Epithelial cell of esophagus (primary cell): ENCODE results near the gene NRP2.
A peak's percentile ranks its signal among the peaks of the same experiment; 100 is the strongest.

Experiments
- DNase-seq: peaks from one replicate; pipeline ENCODE4 v3.0.0; 2010; ENCODE audit warnings: low read depth
- H3K4me3 ChIP-seq: 2 replicates; pipeline ENCODE4 v1.5.1; 2011; ENCODE audit warnings: mild to moderate bottlenecking, low read length, control low read depth
- CTCF ChIP-seq: IDR thresholded peaks from 2 replicates; pipeline ENCODE4 v1.5.1; 2011; ENCODE audit warnings: low read depth, mild to moderate bottlenecking, low read length, control low read depth, inconsistent platforms; ENCODE audit not compliant: insufficient read depth; ENCODE audit errors: missing control alignments

Gene NRP2

GRCh38 chr2:205680903-205681302, 1.4 kb upstream of the NRP2 start:
- H3K4me3 ChIP-seq = no peak overlapping the region
- no peak for DNase-seq
- TF ChIP-seq CTCF = no peak

GRCh38 chr2:205681401-205682238, 681 bp upstream of the NRP2 start:
- no peak for TF ChIP-seq CTCF
- H3K4me3 ChIP-seq = peak overlapping the region; percentile 61
- peak; percentile 37 for DNase-seq

GRCh38 chr2:205682971-205683501, 735 bp downstream of the NRP2 start:
- no peak for TF ChIP-seq CTCF
- no peak for DNase-seq
- peak overlapping the region; percentile 61 for H3K4me3 ChIP-seq

- TF ChIP-seq CTCF = no peak
- DNase-seq = peak; percentile 49
- peak overlapping the region; percentile 61 for H3K4me3 ChIP-seq
These were observed 1.4 kb downstream of the NRP2 start for GRCh38 chr2:205683502-205684367.

GRCh38 chr2:205684871-205685313, 2.6 kb downstream of the NRP2 start:
- peak overlapping the region; percentile 61 for H3K4me3 ChIP-seq
- no peak for TF ChIP-seq CTCF
- DNase-seq = peak; percentile 43

GRCh38 chr2:205685314-205686055, 3.2 kb downstream of the NRP2 start:
- DNase-seq = peak; percentile 79
- peak overlapping the region; percentile 61 for H3K4me3 ChIP-seq
- no peak for TF ChIP-seq CTCF
